ENCODE results near the gene SYNGAP1. TPM values are rescaled to one million over a fixed set of nuclear protein-coding genes. Genes with fewer than 3 reads are reported as not detected.
A peak's percentile ranks its signal among the peaks of the same experiment; 100 is the strongest.

Gene SYNGAP1
- total RNA-seq, 1 donor, result 6.9 TPM

DNA sequence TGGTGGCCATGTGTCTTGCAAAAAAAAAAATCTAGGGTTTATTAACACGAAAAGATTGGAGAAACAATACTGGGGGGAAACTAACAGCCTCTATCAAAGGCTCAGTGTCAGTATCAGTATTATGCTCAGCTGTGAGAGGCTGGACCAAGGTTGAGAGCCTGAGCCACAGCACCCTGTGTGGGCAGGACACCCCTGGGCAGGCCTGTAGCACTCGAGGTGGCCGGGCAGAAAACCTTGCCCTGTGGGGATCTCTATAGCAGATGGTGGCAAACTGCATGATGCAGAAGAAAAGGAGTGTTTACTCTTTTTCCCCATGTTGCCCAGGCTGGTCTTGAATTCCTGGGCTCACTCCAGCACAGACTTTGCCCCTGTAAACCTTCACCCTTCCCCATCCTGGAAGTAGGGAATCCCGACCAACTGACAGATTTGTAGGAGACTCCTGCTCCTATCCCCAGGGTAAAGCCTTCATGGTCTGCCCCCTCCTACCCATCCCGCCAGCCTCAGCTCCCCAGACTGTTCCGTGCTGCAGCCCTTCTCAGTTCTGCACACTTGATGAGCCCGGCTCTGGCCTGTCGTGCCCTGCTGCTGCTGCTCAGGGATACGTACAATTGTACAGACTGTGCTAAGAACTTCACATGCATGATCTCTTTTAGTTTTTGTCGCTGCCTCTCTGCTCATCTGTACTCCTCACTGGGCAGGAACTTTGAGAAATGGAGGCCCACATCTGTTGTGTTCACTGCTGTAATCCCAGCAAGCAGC, 36.3 kb upstream of the SYNGAP1 start:
- TF ChIP-seq, protein P1, sequence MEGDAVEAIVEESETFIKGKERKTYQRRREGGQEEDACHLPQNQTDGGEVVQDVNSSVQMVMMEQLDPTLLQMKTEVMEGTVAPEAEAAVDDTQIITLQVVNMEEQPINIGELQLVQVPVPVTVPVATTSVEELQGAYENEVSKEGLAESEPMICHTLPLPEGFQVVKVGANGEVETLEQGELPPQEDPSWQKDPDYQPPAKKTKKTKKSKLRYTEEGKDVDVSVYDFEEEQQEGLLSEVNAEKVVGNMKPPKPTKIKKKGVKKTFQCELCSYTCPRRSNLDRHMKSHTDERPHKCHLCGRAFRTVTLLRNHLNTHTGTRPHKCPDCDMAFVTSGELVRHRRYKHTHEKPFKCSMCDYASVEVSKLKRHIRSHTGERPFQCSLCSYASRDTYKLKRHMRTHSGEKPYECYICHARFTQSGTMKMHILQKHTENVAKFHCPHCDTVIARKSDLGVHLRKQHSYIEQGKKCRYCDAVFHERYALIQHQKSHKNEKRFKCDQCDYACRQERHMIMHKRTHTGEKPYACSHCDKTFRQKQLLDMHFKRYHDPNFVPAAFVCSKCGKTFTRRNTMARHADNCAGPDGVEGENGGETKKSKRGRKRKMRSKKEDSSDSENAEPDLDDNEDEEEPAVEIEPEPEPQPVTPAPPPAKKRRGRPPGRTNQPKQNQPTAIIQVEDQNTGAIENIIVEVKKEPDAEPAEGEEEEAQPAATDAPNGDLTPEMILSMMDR (IDR thresholded peaks at IDR 0.05; ENCODE audit: extremely low read depth, low read depth, low read length), result no peak
- H3K9me3 ChIP-seq (ENCODE audit: low read depth, low read length), result no peaks in the 10 kb centered on the region
- peak; percentile 14 for DNase-seq (ENCODE audit: insufficient read length, low spot score, missing footprints)
- no peaks in the 10 kb centered on the region for H3K27me3 ChIP-seq (ENCODE audit: insufficient read depth, low read length)
- H3K36me3 ChIP-seq (ENCODE audit: insufficient read depth, low read length), result no peaks in the 10 kb centered on the region
- H3K79me2 ChIP-seq (ENCODE audit: insufficient read depth, low read length), result no peaks in the 10 kb centered on the region
- H3K4me3 ChIP-seq (ENCODE audit: insufficient read depth, low read length), result no peak overlapping the region
- H3K4me2 ChIP-seq (ENCODE audit: insufficient read depth, low read length), result no peak overlapping the region
- no peaks in the 10 kb centered on the region for H3K4me1 ChIP-seq (ENCODE audit: insufficient read depth, low read length)
- H2AFZ ChIP-seq (ENCODE audit: low read length), result no peak overlapping the region
- H4K20me1 ChIP-seq (ENCODE audit: insufficient read depth, low read length), result no peaks in the 10 kb centered on the region
- no peak overlapping the region for H3K27ac ChIP-seq (ENCODE audit: low read depth, low read length)

DNA sequence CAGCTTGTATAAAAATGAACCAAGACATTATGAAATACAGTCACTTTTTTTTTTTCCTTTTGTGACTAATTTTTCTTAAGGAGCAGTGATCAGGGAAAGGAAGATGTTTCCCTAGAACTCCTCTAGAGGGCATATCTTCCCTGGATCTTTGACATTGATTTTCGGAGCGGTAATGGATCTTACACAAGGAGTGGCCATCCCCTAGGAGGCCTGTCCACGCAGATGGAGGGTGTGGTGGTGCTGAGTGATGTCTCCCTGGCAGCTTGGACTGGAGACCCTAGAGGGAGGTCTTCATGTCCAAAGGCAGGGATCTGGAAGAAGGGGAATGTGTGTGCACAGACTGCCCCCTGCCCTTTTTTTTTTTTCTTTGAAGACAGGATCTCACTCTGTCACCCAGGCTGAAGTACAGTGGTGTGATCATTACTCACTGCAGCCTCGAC, 35.3 kb upstream of the SYNGAP1 start:
- Histone ChIP-seq H3K79me2 (ENCODE audit: insufficient read depth, low read length) (no peaks in the 10 kb centered on the region), H4K20me1 (ENCODE audit: insufficient read depth, low read length) (no peaks in the 10 kb centered on the region), H3K36me3 (ENCODE audit: insufficient read depth, low read length) (no peaks in the 10 kb centered on the region), H2AFZ (ENCODE audit: low read length) (peak overlapping the region; percentile 76), H3K27ac (ENCODE audit: low read depth, low read length) (no peak overlapping the region), H3K4me3 (ENCODE audit: insufficient read depth, low read length) (no peak overlapping the region), H3K4me1 (ENCODE audit: insufficient read depth, low read length) (no peaks in the 10 kb centered on the region), H3K4me2 (ENCODE audit: insufficient read depth, low read length) (no peak overlapping the region), H3K27me3 (ENCODE audit: insufficient read depth, low read length) (no peaks in the 10 kb centered on the region), H3K9me3 (ENCODE audit: low read depth, low read length) (no peaks in the 10 kb centered on the region)
- peak; percentile 96 for DNase-seq (ENCODE audit: insufficient read length, low spot score, missing footprints)
- TF ChIP-seq, protein P1 (IDR thresholded peaks at IDR 0.05; ENCODE audit: extremely low read depth, low read depth, low read length), result peak; percentile 67

DNA sequence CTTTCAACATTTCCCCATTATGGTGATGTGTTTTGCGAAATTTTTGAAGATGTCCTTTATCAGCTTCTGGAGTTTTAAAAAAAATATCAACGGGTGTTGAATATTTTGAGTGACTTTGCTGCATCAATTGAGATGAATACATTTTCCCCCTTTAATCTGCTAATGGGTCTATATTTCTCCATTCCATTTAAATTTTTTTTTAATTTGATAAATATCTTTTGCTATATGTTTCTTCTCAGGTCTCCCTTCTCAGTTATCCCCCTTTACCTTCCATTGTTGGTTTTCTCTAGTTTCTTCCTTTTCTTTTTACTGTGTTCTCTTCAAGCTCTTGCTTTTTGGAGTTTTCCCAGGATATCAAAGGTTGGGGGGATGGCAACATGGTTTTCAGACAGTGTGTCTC, 29.7 kb upstream of the SYNGAP1 start:
- no peak overlapping the region for H3K27ac ChIP-seq (ENCODE audit: low read depth, low read length)
- H3K4me2 ChIP-seq (ENCODE audit: insufficient read depth, low read length), result no peak overlapping the region
- H4K20me1 ChIP-seq (ENCODE audit: insufficient read depth, low read length), result no peaks in the 10 kb centered on the region
- TF ChIP-seq, protein P1 (IDR thresholded peaks at IDR 0.05; ENCODE audit: extremely low read depth, low read depth, low read length), result no peak
- peaks cover 25% of the 10 kb centered on the region for H3K4me1 ChIP-seq (ENCODE audit: insufficient read depth, low read length)
- peaks cover 31% of the 10 kb centered on the region for H3K79me2 ChIP-seq (ENCODE audit: insufficient read depth, low read length)
- DNase-seq (ENCODE audit: insufficient read length, low spot score, missing footprints), result no peak
- H3K9me3 ChIP-seq (ENCODE audit: low read depth, low read length), result no peaks in the 10 kb centered on the region
- no peak overlapping the region for H3K4me3 ChIP-seq (ENCODE audit: insufficient read depth, low read length)
- no peak overlapping the region for H2AFZ ChIP-seq (ENCODE audit: low read length)
- H3K36me3 ChIP-seq (ENCODE audit: insufficient read depth, low read length), result no peaks in the 10 kb centered on the region
- H3K27me3 ChIP-seq (ENCODE audit: insufficient read depth, low read length), result no peaks in the 10 kb centered on the region

DNA sequence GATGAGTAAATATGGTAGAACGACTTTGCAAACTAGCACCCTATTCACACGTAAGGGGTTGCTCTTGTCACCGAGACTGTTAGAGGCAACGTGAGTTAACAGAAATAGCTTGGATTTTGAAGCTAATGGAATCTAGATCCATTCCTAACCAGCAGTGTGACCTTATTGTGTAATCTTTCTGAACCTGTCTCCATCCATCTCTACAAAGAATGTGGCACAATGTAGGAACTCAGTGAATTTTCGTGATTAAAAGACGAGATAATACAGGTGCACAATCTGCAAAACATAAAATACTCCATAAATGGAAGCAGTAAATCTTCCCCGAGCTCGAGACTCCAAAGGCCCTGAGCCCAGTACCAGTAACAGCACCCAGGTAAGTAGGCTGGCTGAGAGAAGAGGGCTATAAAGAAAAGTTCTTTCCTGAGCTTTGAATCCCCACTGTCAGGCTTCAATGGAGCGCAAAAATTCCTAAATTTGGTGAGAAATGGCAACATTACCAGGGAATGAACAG, 29.0 kb upstream of the SYNGAP1 start:
- DNase-seq (ENCODE audit: insufficient read length, low spot score, missing footprints), result no peak
- TF ChIP-seq, protein P1 (IDR thresholded peaks at IDR 0.05; ENCODE audit: extremely low read depth, low read depth, low read length), result no peak
- Histone ChIP-seq H4K20me1 (ENCODE audit: insufficient read depth, low read length) (no peaks in the 10 kb centered on the region), H3K4me3 (ENCODE audit: insufficient read depth, low read length) (peak overlapping the region; percentile 31), H3K79me2 (ENCODE audit: insufficient read depth, low read length) (peaks cover 38% of the 10 kb centered on the region), H3K4me2 (ENCODE audit: insufficient read depth, low read length) (peak overlapping the region; percentile 63), H3K27me3 (ENCODE audit: insufficient read depth, low read length) (no peaks in the 10 kb centered on the region), H2AFZ (ENCODE audit: low read length) (peak overlapping the region; percentile 92), H3K27ac (ENCODE audit: low read depth, low read length) (peak overlapping the region; percentile 88), H3K36me3 (ENCODE audit: insufficient read depth, low read length) (no peaks in the 10 kb centered on the region), H3K4me1 (ENCODE audit: insufficient read depth, low read length) (peaks cover 27% of the 10 kb centered on the region), H3K9me3 (ENCODE audit: low read depth, low read length) (no peaks in the 10 kb centered on the region)

All from osteoblast (primary cell).